ENCODE measurements around the gene PAQR8.
"Not testable (repeated sequence)": the region's sequence is repeated elsewhere in the genome, so short reads cannot be mapped to it uniquely, and the experiment has no call there.

PAQR8 gene

DNA sequence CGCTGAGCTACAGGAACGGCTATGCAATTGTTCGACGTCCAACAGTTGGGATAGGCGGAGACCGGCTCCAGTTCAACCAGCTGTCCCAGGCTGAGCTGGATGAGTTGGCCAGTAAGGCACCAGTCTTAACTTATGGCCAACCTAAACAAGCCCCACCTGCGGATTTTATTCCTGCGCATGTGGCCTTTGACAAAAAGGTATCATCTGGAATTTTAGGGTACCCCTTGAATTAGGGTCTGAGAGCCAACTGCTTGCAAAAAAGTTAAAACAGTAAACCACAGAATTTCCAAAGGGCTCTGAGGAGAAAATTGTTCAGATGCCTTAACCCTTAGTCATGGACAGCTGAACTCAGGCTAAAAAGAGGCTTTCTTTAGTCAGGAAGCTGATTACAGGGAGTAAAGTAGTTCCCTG is 62.0 kb downstream of the PAQR8 start:
- no peak for DNase-seq (ENCODE audit: extremely low read depth, insufficient read length)
- Histone ChIP-seq H3K4me3 (replicated peaks; ENCODE audit: low read depth, low read length) (no peak overlapping the region), H3K27me3 (replicated peaks; ENCODE audit: control insufficient read depth, insufficient read depth, low read length) (no peaks in the 10 kb centered on the region), H3K36me3 (ENCODE audit: control insufficient read depth, insufficient read depth, low read length) (no peaks in the 10 kb centered on the region)
- TF ChIP-seq, protein P1, sequence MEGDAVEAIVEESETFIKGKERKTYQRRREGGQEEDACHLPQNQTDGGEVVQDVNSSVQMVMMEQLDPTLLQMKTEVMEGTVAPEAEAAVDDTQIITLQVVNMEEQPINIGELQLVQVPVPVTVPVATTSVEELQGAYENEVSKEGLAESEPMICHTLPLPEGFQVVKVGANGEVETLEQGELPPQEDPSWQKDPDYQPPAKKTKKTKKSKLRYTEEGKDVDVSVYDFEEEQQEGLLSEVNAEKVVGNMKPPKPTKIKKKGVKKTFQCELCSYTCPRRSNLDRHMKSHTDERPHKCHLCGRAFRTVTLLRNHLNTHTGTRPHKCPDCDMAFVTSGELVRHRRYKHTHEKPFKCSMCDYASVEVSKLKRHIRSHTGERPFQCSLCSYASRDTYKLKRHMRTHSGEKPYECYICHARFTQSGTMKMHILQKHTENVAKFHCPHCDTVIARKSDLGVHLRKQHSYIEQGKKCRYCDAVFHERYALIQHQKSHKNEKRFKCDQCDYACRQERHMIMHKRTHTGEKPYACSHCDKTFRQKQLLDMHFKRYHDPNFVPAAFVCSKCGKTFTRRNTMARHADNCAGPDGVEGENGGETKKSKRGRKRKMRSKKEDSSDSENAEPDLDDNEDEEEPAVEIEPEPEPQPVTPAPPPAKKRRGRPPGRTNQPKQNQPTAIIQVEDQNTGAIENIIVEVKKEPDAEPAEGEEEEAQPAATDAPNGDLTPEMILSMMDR (IDR thresholded peaks at IDR 0.05; ENCODE audit: insufficient read depth, low read length, poor library complexity, severe bottlenecking): no peak

DNA sequence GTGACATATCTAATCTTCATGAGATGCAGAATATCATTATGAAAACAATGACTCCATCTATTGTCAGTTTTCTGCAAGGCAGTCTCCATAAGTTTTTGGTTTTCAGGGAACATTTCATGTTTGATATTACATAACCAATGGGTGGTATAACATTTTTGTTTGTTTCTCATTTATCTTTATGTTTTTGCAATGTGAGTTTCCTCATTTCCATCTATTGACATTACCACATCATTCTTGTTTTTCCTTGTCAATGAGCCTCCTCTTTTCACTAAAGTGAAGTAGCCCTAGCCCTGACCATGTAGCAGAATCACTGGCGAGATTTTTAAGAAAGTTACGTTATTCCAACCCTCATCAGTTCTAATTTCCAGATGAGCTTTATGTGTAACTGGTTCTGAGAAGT is 62.6 kb downstream of the PAQR8 start:
- H3K27me3 ChIP-seq (replicated peaks; ENCODE audit: control insufficient read depth, insufficient read depth, low read length): no peaks in the 10 kb centered on the region
- H3K36me3 ChIP-seq (ENCODE audit: control insufficient read depth, insufficient read depth, low read length): no peaks in the 10 kb centered on the region
- no peak overlapping the region for H3K4me3 ChIP-seq (replicated peaks; ENCODE audit: low read depth, low read length)
- no peak for DNase-seq (ENCODE audit: extremely low read depth, insufficient read length)
- TF ChIP-seq, protein P1 (IDR thresholded peaks at IDR 0.05; ENCODE audit: insufficient read depth, low read length, poor library complexity, severe bottlenecking): no peak

DNA sequence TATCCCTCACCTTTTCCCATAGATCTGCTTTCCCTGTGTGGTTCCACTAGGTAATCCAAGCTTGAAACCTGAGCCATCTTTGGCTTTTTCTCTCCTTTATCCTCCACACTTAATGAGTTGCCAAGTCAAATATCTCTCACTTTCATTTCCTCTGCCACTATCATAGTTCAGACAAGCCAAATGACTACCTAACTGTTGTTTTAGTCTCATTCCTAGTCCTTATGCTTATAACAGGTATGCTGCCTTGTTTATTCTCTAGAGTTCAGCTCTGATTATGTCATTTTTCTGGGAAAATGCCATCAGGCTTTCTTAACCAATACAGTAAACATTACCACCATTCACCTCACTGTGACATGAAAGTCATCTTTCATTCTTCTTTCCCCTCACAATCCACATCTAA is 64.7 kb downstream of the PAQR8 start:
- no peak for DNase-seq (ENCODE audit: extremely low read depth, insufficient read length)
- TF ChIP-seq, protein P1 (IDR thresholded peaks at IDR 0.05; ENCODE audit: insufficient read depth, low read length, poor library complexity, severe bottlenecking): no peak
- Histone ChIP-seq H3K27me3 (replicated peaks; ENCODE audit: control insufficient read depth, insufficient read depth, low read length) (no peaks in the 10 kb centered on the region), H3K36me3 (ENCODE audit: control insufficient read depth, insufficient read depth, low read length) (no peaks in the 10 kb centered on the region), H3K4me3 (replicated peaks; ENCODE audit: low read depth, low read length) (no peak overlapping the region)

DNA sequence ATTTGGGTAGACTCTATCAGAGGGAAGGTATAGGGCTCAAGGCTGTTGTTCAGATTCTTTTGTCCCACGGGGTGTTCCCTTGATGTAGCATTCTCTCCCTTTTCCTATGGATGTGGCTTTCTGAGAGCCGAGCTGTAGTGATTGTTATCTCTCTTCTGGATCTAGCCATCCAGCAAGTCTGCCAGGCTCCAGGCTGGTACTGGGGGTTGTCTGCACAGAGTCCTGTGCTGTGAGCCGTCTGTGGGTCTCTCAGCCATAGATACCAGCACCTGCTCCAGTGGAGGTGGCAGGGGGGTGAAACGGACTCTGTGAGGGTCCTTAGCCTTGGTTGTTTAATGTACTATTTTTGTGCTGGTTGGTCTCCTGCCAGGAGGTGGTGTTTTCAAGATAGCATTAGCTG is 71.3 kb downstream of the PAQR8 start:
- not testable (repeated sequence) for H3K4me3 ChIP-seq (replicated peaks; ENCODE audit: low read depth, low read length); H3K36me3 ChIP-seq (ENCODE audit: control insufficient read depth, insufficient read depth, low read length); DNase-seq (ENCODE audit: extremely low read depth, insufficient read length); H3K27me3 ChIP-seq (replicated peaks; ENCODE audit: control insufficient read depth, insufficient read depth, low read length)

DNA sequence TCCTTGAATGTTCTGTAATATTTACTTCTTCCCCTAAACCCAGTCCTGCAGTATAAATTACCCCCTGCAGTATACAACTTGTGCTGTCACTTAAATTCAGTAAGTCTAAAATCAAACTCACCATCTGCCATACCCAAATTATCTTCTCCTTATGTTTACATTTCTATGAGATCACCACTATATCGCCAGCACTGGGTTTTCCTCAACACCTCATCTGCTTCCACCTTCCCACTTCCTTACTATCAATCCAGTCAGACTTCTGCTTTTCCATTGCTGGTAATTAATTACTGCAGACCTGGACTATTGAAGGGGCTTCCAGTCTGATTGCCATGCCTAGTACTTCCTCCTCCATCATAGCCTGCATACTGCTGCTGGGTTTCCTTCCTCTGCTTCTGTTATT is 73.4 kb downstream of the PAQR8 start:
- DNase-seq (ENCODE audit: extremely low read depth, insufficient read length): no peak
- no peaks in the 10 kb centered on the region; the same call in 1 of the 2 replicates for H3K36me3 ChIP-seq (ENCODE audit: control insufficient read depth, insufficient read depth, low read length)
- TF ChIP-seq, protein P1 (IDR thresholded peaks at IDR 0.05; ENCODE audit: insufficient read depth, low read length, poor library complexity, severe bottlenecking): no peak
- no peak overlapping the region for H3K4me3 ChIP-seq (replicated peaks; ENCODE audit: low read depth, low read length)
- no peaks in the 10 kb centered on the region for H3K27me3 ChIP-seq (replicated peaks; ENCODE audit: control insufficient read depth, insufficient read depth, low read length)

DNA sequence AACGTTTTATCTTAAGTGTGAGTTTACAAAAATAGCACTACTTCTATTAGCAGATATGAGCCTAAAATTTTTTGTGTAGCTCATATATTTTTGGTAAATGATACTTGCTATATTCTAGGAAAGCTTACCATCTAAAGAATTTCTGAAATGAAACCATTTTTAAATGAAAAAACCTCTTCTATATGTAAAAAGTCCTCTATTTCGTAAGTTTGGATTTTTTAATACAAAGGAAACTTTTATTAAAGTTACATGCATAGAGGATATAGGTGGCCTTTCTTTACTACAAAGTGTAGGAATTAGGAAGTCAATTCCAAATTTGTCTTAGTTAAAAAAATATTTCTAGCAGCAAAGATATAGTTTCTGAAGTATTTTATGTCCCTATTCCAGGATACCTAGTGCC is 77.0 kb downstream of the PAQR8 start:
- no peaks in the 10 kb centered on the region for H3K27me3 ChIP-seq (replicated peaks; ENCODE audit: control insufficient read depth, insufficient read depth, low read length)
- no peaks in the 10 kb centered on the region; the same call in 1 of the 2 replicates for H3K36me3 ChIP-seq (ENCODE audit: control insufficient read depth, insufficient read depth, low read length)
- TF ChIP-seq, protein P1 (IDR thresholded peaks at IDR 0.05; ENCODE audit: insufficient read depth, low read length, poor library complexity, severe bottlenecking): no peak
- H3K4me3 ChIP-seq (replicated peaks; ENCODE audit: low read depth, low read length): no peak overlapping the region
- no peak for DNase-seq (ENCODE audit: extremely low read depth, insufficient read length)

All from GM06990 (cell line).